Osteoblast (primary cell): ENCODE measurements around the gene KRTAP5-6. TPM values are rescaled to one million over a fixed set of nuclear protein-coding genes. Genes with fewer than 3 reads are reported as not detected.

Experiments used
- DNase-seq: peaks from one replicate; pipeline ENCODE4 v3.0.0; 2011; ENCODE audit warnings: low spot score, mixed read lengths; ENCODE audit not compliant: insufficient read length; ENCODE audit errors: missing footprints
- H2AFZ ChIP-seq: 2 replicates; pipeline ENCODE4 v1.6.0; 2011; ENCODE audit warnings: mild to moderate bottlenecking, low read length
- H3K27ac ChIP-seq: 2 replicates; pipeline ENCODE4 v1.5.1; 2011; ENCODE audit warnings: mild to moderate bottlenecking, low read depth, low read length, moderate library complexity
- H3K27me3 ChIP-seq: 2 replicates; pipeline ENCODE4 v1.6.0; 2012; ENCODE audit warnings: mild to moderate bottlenecking, control low read depth, inconsistent platforms, low read length, moderate library complexity; ENCODE audit not compliant: insufficient read depth
- H3K36me3 ChIP-seq: 2 replicates; pipeline ENCODE4 v1.5.1; 2011; ENCODE audit warnings: mild to moderate bottlenecking, low read length, control low read depth, moderate library complexity; ENCODE audit not compliant: insufficient read depth
- H3K4me1 ChIP-seq: 2 replicates; pipeline ENCODE4 v1.5.1; 2011; ENCODE audit warnings: mild to moderate bottlenecking, low read length, control low read depth, moderate library complexity; ENCODE audit not compliant: insufficient read depth
- H3K4me2 ChIP-seq: 2 replicates; pipeline ENCODE4 v1.6.0; 2011; ENCODE audit warnings: mild to moderate bottlenecking, low read length; ENCODE audit not compliant: insufficient read depth
- H3K4me3 ChIP-seq: fragments of 200-600 bp; sonication (generic); 3 replicates; pipeline ENCODE4 v1.5.1; 2012; ENCODE audit warnings: mild to moderate bottlenecking, low read length, inconsistent platforms; ENCODE audit not compliant: insufficient read depth
- H3K79me2 ChIP-seq: 2 replicates; pipeline ENCODE4 v1.6.0; 2012; ENCODE audit warnings: mild to moderate bottlenecking, low read length, control low read depth, inconsistent platforms; ENCODE audit not compliant: insufficient read depth
- H3K9me3 ChIP-seq: 2 replicates; pipeline ENCODE4 v1.5.1; 2011; ENCODE audit warnings: low read depth, low read length, control low read depth
- H4K20me1 ChIP-seq: 2 replicates; pipeline ENCODE4 v1.6.0; 2012; ENCODE audit warnings: mild to moderate bottlenecking, low read length, control low read depth; ENCODE audit not compliant: insufficient read depth
- CTCF ChIP-seq: IDR thresholded peaks from 2 replicates; pipeline ENCODE4 v1.5.1; 2011; ENCODE audit warnings: mild to moderate bottlenecking, low read depth, low read length, moderate library complexity; ENCODE audit errors: extremely low read depth
- total RNA-seq: library from RNA; depleted of rRNA; stranded (reverse); fragments of >200 nt; gene quantifications from 2 replicates; pipeline ENCODE4 v1.2.3, GENCODE V29; 2012

The KRTAP5-6 gene
- total RNA-seq, 1 donor: not detected

GRCh38 chr11:1692708-1693326 lies 4.2 kb upstream of the KRTAP5-6 start:
- peak; percentile 80 for DNase-seq
- H3K27me3 ChIP-seq: peaks cover 31% of the 10 kb centered on the region
- no peaks in the 10 kb centered on the region for H3K36me3 ChIP-seq
- no peak for TF ChIP-seq CTCF
- peaks cover 7% of the 10 kb centered on the region for H3K4me1 ChIP-seq
- H2AFZ ChIP-seq: no peak overlapping the region
- no peaks in the 10 kb centered on the region for H4K20me1 ChIP-seq
- no peaks in the 10 kb centered on the region for H3K9me3 ChIP-seq
- peak overlapping the region; percentile 86 for H3K4me2 ChIP-seq
- H3K79me2 ChIP-seq: no peaks in the 10 kb centered on the region
- H3K27ac ChIP-seq: no peak overlapping the region
- no peak overlapping the region for H3K4me3 ChIP-seq

- Histone ChIP-seq H3K36me3 (no peaks in the 10 kb centered on the region), H3K4me1 (peaks cover 7% of the 10 kb centered on the region), H3K27ac (no peak overlapping the region), H3K4me3 (peak overlapping the region; percentile 68), H3K4me2 (peak overlapping the region; percentile 86), H3K79me2 (no peaks in the 10 kb centered on the region), H3K27me3 (peaks cover 31% of the 10 kb centered on the region), H4K20me1 (no peaks in the 10 kb centered on the region), H2AFZ (peak overlapping the region; percentile 98), H3K9me3 (no peaks in the 10 kb centered on the region)
- peak; percentile 86 for TF ChIP-seq CTCF
- DNase-seq: peak; percentile 98
Observed at GRCh38 chr11:1693327-1694063, 3.5 kb upstream of the KRTAP5-6 start.

- H3K36me3 ChIP-seq: no peaks in the 10 kb centered on the region
- no peaks in the 10 kb centered on the region for H3K9me3 ChIP-seq
- peak overlapping the region; percentile 86 for H3K4me2 ChIP-seq
- peak overlapping the region; percentile 68 for H3K4me3 ChIP-seq
- no peak overlapping the region for H3K27ac ChIP-seq
- peak; percentile 76 for TF ChIP-seq CTCF
- H2AFZ ChIP-seq: peak overlapping the region; percentile 98
- H3K79me2 ChIP-seq: no peaks in the 10 kb centered on the region
- peaks cover 7% of the 10 kb centered on the region for H3K4me1 ChIP-seq
- no peaks in the 10 kb centered on the region for H4K20me1 ChIP-seq
- peak; percentile 99 for DNase-seq
- H3K27me3 ChIP-seq: peaks cover 31% of the 10 kb centered on the region
Observed at GRCh38 chr11:1694064-1694845, 2.7 kb upstream of the KRTAP5-6 start.
